GM12878 (cell line): Measurements from ENCODE around the gene PPP1R3G.
"Not testable (repeated sequence)": the region's sequence is repeated elsewhere in the genome, so short reads cannot be mapped to it uniquely, and the experiment has no call there.

Experiments
- ATF3 ChIP-seq: IDR thresholded peaks from 2 replicates; pipeline ENCODE4 v1.6.1; 2011; ENCODE audit warnings: low read depth, mild to moderate bottlenecking, low read length, moderate library complexity, borderline replicate concordance; ENCODE audit errors: extremely low read depth
- EP300 ChIP-seq, 2 experiments: fragments of 150-350 bp in 1 of 2; IDR thresholded peaks; 2 replicates each; pipeline ENCODE4 v1.6.1; 2011 to 2012; ENCODE audit warnings: low read depth in 2 of 2, low read length in 2 of 2, borderline replicate concordance in 1 of 2, improper control_type of control experiment in 1 of 2, inconsistent platforms in 1 of 2; ENCODE audit not compliant: control insufficient read depth in 1 of 2
- FOXM1 ChIP-seq: IDR thresholded peaks from 2 replicates; pipeline ENCODE4 v1.6.1; 2012; ENCODE audit warnings: low read depth, mild to moderate bottlenecking, inconsistent platforms, low read length, moderate library complexity
- TARDBP ChIP-seq: IDR thresholded peaks from 2 replicates; pipeline ENCODE4 v1.6.1; 2016; ENCODE audit warnings: borderline replicate concordance
- ZBTB40 ChIP-seq: fragments of 450-650 bp; IDR thresholded peaks from 2 replicates; pipeline ENCODE4 v1.6.1; 2016; ENCODE audit warnings: mild to moderate bottlenecking, moderate library complexity, borderline replicate concordance

GRCh38 chr6:5060439-5060838 lies 24.7 kb upstream of the PPP1R3G start:
- TF ChIP-seq TARDBP; ZBTB40; FOXM1; EP300 (IDR thresholded peaks at IDR 0.05; ENCODE audit: borderline replicate concordance in 1 of 2, control insufficient read depth in 1 of 2, low read depth in 2 of 2, low read length in 2 of 2); ATF3: not testable (repeated sequence)
